Endothelial cell of umbilical vein (primary cell): ENCODE measurements around the gene EDEM3. TPM values are rescaled to one million over a fixed set of nuclear protein-coding genes. Genes with fewer than 3 reads are reported as not detected.
A peak's percentile ranks its signal among the peaks of the same experiment; 100 is the strongest.

Source experiments
- BruUV-seq: library from RNA; stranded (reverse); fragments of 400-500 nt; replicated peaks from 2 replicates; lab custom pipeline; 2021; lab: Mats Ljungman, UMichigan
- CTCF ChIA-PET: fragments of 300-600, 350-600 bp; sonication (Branson Sonifier 250); formaldehyde crosslinking; loops from one replicate; lab custom pipeline; 2021; ENCODE audit warnings: antibody characterized with exemption, inconsistent platforms; lab: Charles Lee
- POLR2A ChIA-PET: fragments of 300-600, 350-600 bp; sonication (Branson Sonifier 250); formaldehyde crosslinking; loops from one replicate; lab custom pipeline; 2021; ENCODE audit warnings: antibody characterized with exemption, inconsistent platforms; lab: Charles Lee
- DNase-seq: peaks from one replicate; pipeline ENCODE4 v3.0.0-alpha.2; 2011; ENCODE audit warnings: low read depth, low spot score
- FAIRE-seq: peaks from 2 replicates; lab custom pipeline; 2011; peaks lifted over from hg19 to GRCh38; lab: Jason Lieb, UNC
- H2AFZ ChIP-seq: 2 replicates; pipeline ENCODE4 v1.6.0; 2012; ENCODE audit warnings: low read depth, low read length, control low read depth, inconsistent platforms
- H3K27ac ChIP-seq: 2 replicates; pipeline ENCODE4 v1.5.1; 2011; ENCODE audit warnings: low read depth, mild to moderate bottlenecking, control low read depth, low read length, moderate library complexity; ENCODE audit not compliant: insufficient read depth
- H3K27me3 ChIP-seq, 2 experiments: 2 replicates each; pipeline versions ENCODE4 v1.6.0 to v1.6.1; 2011; ENCODE audit warnings: low read length in 2 of 2, mixed read lengths in 1 of 2; ENCODE audit not compliant: control insufficient read depth in 2 of 2, insufficient read depth in 2 of 2
- H3K36me3 ChIP-seq, 2 experiments: 2 replicates in 1 of 2; 3 replicates in 1 of 2; pipeline ENCODE4 v1.5.1; 2011; ENCODE audit warnings: low read length in 2 of 2, mild to moderate bottlenecking in 1 of 2, moderate library complexity in 1 of 2; ENCODE audit not compliant: control insufficient read depth in 2 of 2, insufficient read depth in 2 of 2; ENCODE audit errors: extremely low read depth in 1 of 2
- H3K4me1 ChIP-seq: 3 replicates; pipeline ENCODE4 v1.5.1; 2011; ENCODE audit warnings: mild to moderate bottlenecking, low read length; ENCODE audit not compliant: control insufficient read depth, insufficient read depth; ENCODE audit errors: extremely low read depth
- H3K4me2 ChIP-seq: 2 replicates; pipeline ENCODE4 v1.6.1; 2011; ENCODE audit warnings: low read length, control low read depth, mixed read lengths; ENCODE audit not compliant: insufficient read depth
- H3K4me3 ChIP-seq, 3 experiments: fragments of 200-600 bp in 1 of 3; sonication (generic), shearing (Covaris generic) in 1 of 3; replicated peaks in 1 of 3; 2 replicates each; pipeline ENCODE4 v1.5.1; 2011 to 2016; ENCODE audit warnings: control low read depth in 3 of 3, low read length in 3 of 3, mild to moderate bottlenecking in 2 of 3, inconsistent platforms in 1 of 3, low read depth in 1 of 3, moderate library complexity in 1 of 3; ENCODE audit not compliant: insufficient read depth in 1 of 3
- H3K79me2 ChIP-seq: 2 replicates; pipeline ENCODE4 v1.6.0; 2012; ENCODE audit warnings: low read length, inconsistent platforms; ENCODE audit not compliant: control insufficient read depth, insufficient read depth
- H3K9ac ChIP-seq: replicated peaks from 2 replicates; pipeline ENCODE3; 2011; ENCODE audit warnings: low read length, control low read depth; ENCODE audit not compliant: insufficient read depth; ENCODE audit errors: extremely low read depth
- H3K9me1 ChIP-seq: replicated peaks from 3 replicates; pipeline ENCODE4 v1.6.0; 2011; ENCODE audit warnings: mild to moderate bottlenecking, low read length; ENCODE audit not compliant: control insufficient read depth, insufficient read depth; ENCODE audit errors: extremely low read depth
- H3K9me3 ChIP-seq: replicated peaks from 2 replicates; pipeline ENCODE4 v1.5.1; 2012; ENCODE audit warnings: low read length, inconsistent platforms; ENCODE audit not compliant: control insufficient read depth, insufficient read depth
- H4K20me1 ChIP-seq: replicated peaks from 2 replicates; pipeline ENCODE3; 2011; ENCODE audit warnings: mild to moderate bottlenecking, low read length; ENCODE audit not compliant: control insufficient read depth, insufficient read depth; ENCODE audit errors: extremely low read depth
- EZH2 ChIP-seq: IDR thresholded peaks from 2 replicates; pipeline ENCODE4 v1.6.1; 2012; ENCODE audit warnings: borderline replicate concordance, low read depth, mild to moderate bottlenecking, moderate library complexity, low read length, inconsistent platforms; ENCODE audit not compliant: severe bottlenecking
- FOS ChIP-seq: IDR thresholded peaks from 2 replicates; pipeline ENCODE4 v1.6.1; 2011; ENCODE audit warnings: mild to moderate bottlenecking, low read length, moderate library complexity, borderline replicate concordance; ENCODE audit not compliant: insufficient read depth
- GATA2 ChIP-seq: IDR thresholded peaks from 2 replicates; pipeline ENCODE4 v1.7.0; 2011; ENCODE audit warnings: low read depth, mild to moderate bottlenecking, moderate library complexity, mixed read lengths, low read length; ENCODE audit not compliant: insufficient read length, insufficient read depth
- JUN ChIP-seq: IDR thresholded peaks from 2 replicates; pipeline ENCODE4 v1.6.1; 2011; ENCODE audit warnings: borderline replicate concordance, low read depth; ENCODE audit not compliant: insufficient read length, insufficient read depth
- MYC ChIP-seq: IDR thresholded peaks from one replicate; pipeline ENCODE4 v1.6.1; 2011; ENCODE audit warnings: mild to moderate bottlenecking, low read depth, low read length
- POLR2A ChIP-seq: IDR thresholded peaks from 2 replicates; pipeline ENCODE4 v1.6.1; 2012; ENCODE audit warnings: low read depth, mild to moderate bottlenecking, control low read depth, low read length
- POLR2AphosphoS5 ChIP-seq: IDR thresholded peaks from 2 replicates; pipeline ENCODE4 v1.6.1; 2012; ENCODE audit warnings: low read depth, mild to moderate bottlenecking, control low read depth, low read length, moderate library complexity; ENCODE audit not compliant: insufficient read depth
- dilution Hi-C: fragments of 300-500 bp; cut with MboI; formaldehyde crosslinking; loops from one replicate; pipeline ENCODE4 v1.15.0; 2019; ENCODE audit warnings: low sequenced_read_pairs; ENCODE audit not compliant: extremely low pct_ligation_motif_present
- intact Hi-C: fragments of 100-400 bp; cut with micrococcal nuclease; formaldehyde crosslinking; loops from one replicate; pipeline ENCODE4 v1.10.0; 2022
- polyA plus RNA-seq, 4 experiments: library from polyadenylated mRNA; depleted of rRNA in 3 of 4; stranded (reverse) in 3 of 4; unstranded in 1 of 4; fragments of >200 nt; gene quantifications; 2 replicates each; pipeline versions ENCODE4 v1.2.1 to v1.2.3, GENCODE V29; 2011 to 2012; ENCODE audit warnings: missing spikeins in 1 of 4
- total RNA-seq: library from RNA; stranded (reverse); gene quantifications from 2 replicates; pipeline ENCODE4 v1.2.3, GENCODE V29; 2021
- TF ChIP-seq, protein P1 (sequence below): IDR thresholded peaks from 2 replicates; pipeline ENCODE4 v1.6.1; 2011; ENCODE audit not compliant: insufficient read depth, insufficient read length
- TF ChIP-seq, protein P2 (sequence below), 2 donors: IDR thresholded peaks; 1 replicate in 1 of 2; 2 replicates in 1 of 2; pipeline ENCODE4 v1.5.1; 2011; ENCODE audit warnings: low read length in 2 of 2, mild to moderate bottlenecking in 2 of 2, moderate library complexity in 2 of 2, control low read depth in 1 of 2, inconsistent platforms in 1 of 2, low read depth in 1 of 2; ENCODE audit not compliant: insufficient read depth in 1 of 2; ENCODE audit errors: extremely low read depth in 1 of 2

EDEM3 gene
- total and polyA plus RNA-seq, 2 donors (not counting 3 experiments of a cell fraction or from before 2014, with no cell fraction given) = 6.6 to 26.3 TPM

DNA sequence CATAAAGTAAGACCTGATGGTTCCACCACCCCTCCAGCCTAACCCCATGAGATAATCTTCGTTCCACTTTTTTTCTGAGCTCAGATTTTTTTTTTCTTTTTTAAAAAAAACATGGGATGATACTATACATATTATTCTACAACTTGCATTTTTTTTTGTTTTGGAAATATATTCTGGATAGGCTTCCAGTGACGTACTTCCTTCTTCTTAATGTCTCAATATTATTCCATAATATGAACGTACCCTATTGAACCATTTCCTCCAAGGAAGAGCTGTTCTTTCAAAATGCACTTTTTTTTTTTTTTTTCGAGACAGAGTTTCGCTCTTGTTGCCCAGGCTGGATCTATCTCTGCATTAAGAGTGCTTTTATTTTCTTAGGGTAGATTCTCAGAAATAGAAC lies 1.5 kb downstream of the EDEM3 start:
- H3K9ac ChIP-seq = peak overlapping the region; percentile 79
- no peaks in the 10 kb centered on the region for H4K20me1 ChIP-seq
- H3K4me1 ChIP-seq = peaks cover 16% of the 10 kb centered on the region
- FAIRE-seq = no peak
- TF ChIP-seq, protein P1, sequence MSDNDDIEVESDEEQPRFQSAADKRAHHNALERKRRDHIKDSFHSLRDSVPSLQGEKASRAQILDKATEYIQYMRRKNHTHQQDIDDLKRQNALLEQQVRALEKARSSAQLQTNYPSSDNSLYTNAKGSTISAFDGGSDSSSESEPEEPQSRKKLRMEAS = no peak
- no peak for TF ChIP-seq FOS
- no peak for TF ChIP-seq GATA2
- no peak for TF ChIP-seq JUN
- TF ChIP-seq POLR2A = no peak
- TF ChIP-seq POLR2AphosphoS5 = no peak
- no peak for TF ChIP-seq MYC
- TF ChIP-seq, protein P2, sequence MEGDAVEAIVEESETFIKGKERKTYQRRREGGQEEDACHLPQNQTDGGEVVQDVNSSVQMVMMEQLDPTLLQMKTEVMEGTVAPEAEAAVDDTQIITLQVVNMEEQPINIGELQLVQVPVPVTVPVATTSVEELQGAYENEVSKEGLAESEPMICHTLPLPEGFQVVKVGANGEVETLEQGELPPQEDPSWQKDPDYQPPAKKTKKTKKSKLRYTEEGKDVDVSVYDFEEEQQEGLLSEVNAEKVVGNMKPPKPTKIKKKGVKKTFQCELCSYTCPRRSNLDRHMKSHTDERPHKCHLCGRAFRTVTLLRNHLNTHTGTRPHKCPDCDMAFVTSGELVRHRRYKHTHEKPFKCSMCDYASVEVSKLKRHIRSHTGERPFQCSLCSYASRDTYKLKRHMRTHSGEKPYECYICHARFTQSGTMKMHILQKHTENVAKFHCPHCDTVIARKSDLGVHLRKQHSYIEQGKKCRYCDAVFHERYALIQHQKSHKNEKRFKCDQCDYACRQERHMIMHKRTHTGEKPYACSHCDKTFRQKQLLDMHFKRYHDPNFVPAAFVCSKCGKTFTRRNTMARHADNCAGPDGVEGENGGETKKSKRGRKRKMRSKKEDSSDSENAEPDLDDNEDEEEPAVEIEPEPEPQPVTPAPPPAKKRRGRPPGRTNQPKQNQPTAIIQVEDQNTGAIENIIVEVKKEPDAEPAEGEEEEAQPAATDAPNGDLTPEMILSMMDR (IDR thresholded peaks at IDR 0.05; ENCODE audit: extremely low read depth in 1 of 2, insufficient read depth in 1 of 2, low read depth in 1 of 2, low read length in 2 of 2) = no peak
- TF ChIP-seq EZH2 = no peak
- no peak for DNase-seq
- H3K4me2 ChIP-seq = peak overlapping the region; percentile 88
- peak overlapping the region in 2 of 3 experiments; percentile 76 to 81 for H3K4me3 ChIP-seq
- no peak overlapping the region for H3K27ac ChIP-seq
- peaks cover 13% of the 10 kb centered on the region for H3K79me2 ChIP-seq
- BruUV-seq = no TSS peak
- no peaks in the 10 kb centered on the region for H3K9me3 ChIP-seq
- peaks cover 0 to 3% of the 10 kb centered on the region in 2 experiments for H3K27me3 ChIP-seq
- CTCF ChIA-PET = interaction anchor here (0.7 to 2.2 kb wide), 4 partner anchors 39 to 417 kb away, joined by 3 to 9 read pairs (median 4); no protein-coding TSS in a partner anchor
- no peak overlapping the region for H2AFZ ChIP-seq
- intact Hi-C loops (no loop called here), dilution Hi-C loops (no loop called here)
- H3K9me1 ChIP-seq = no peaks in the 10 kb centered on the region
- H3K36me3 ChIP-seq = no peaks in the 10 kb centered on the region
- POLR2A ChIA-PET = no interaction called here
